Nephron progenitor cell (in vitro differentiated cells): ENCODE results near the gene IL1RN.

Source experiments
- DNase-seq: peaks from one replicate; pipeline ENCODE4 v3.0.0; 2021
- H3K27ac Mint-ChIP-seq: 2 replicates; pipeline ENCODE4 v1.8.0; 2021; ENCODE audit warnings: mild to moderate bottlenecking, moderate library complexity, mixed read lengths
- H3K27me3 Mint-ChIP-seq: 2 replicates; pipeline ENCODE4 v1.8.0; 2021; ENCODE audit warnings: mild to moderate bottlenecking, low read depth, mixed read lengths; ENCODE audit not compliant: poor library complexity
- H3K36me3 Mint-ChIP-seq: 2 replicates; pipeline ENCODE4 v1.8.0; 2021; ENCODE audit warnings: low read depth, mixed read lengths
- H3K4me1 Mint-ChIP-seq: 2 replicates; pipeline ENCODE4 v1.8.0; 2021; ENCODE audit warnings: mixed read lengths
- H3K4me3 Mint-ChIP-seq: 2 replicates; pipeline ENCODE4 v1.8.0; 2021; ENCODE audit warnings: mild to moderate bottlenecking, moderate library complexity, mixed read lengths
- H3K9me3 Mint-ChIP-seq: 2 replicates; pipeline ENCODE4 v1.8.0; 2021; ENCODE audit warnings: mild to moderate bottlenecking, moderate library complexity, mixed read lengths
- CTCF ChIP-seq: fragments of 200-600 bp; sonication (generic); IDR thresholded peaks from 2 replicates; pipeline ENCODE4 v1.5.0; 2021; ENCODE audit warnings: antibody characterized with exemption

IL1RN gene

GRCh38 chr2:113183264-113183663 is 55.9 kb downstream of the IL1RN start:
- no peak for TF ChIP-seq CTCF

More at GRCh38 chr2:113183264-113183663, 55.9 kb downstream of the IL1RN start:
- Mint-ChIP-seq H3K27ac (no peak overlapping the region), H3K4me3 (no peak overlapping the region), H3K27me3 (peaks cover 24% of the 10 kb centered on the region), H3K9me3 (no peaks in the 10 kb centered on the region), H3K4me1 (peaks cover 40% of the 10 kb centered on the region), H3K36me3 (no peaks in the 10 kb centered on the region)
- no peak for DNase-seq
